ENCODE measurements around the gene MAP4K3. TPM values are rescaled to one million over a fixed set of nuclear protein-coding genes. Genes with fewer than 3 reads are reported as not detected.
"Not testable (repeated sequence)": the region's sequence is repeated elsewhere in the genome, so short reads cannot be mapped to it uniquely, and the experiment has no call there.

The MAP4K3 gene
- total and polyA plus RNA-seq, 12 donors = 8.1 to 49.0 (median 40.2) TPM

DNA sequence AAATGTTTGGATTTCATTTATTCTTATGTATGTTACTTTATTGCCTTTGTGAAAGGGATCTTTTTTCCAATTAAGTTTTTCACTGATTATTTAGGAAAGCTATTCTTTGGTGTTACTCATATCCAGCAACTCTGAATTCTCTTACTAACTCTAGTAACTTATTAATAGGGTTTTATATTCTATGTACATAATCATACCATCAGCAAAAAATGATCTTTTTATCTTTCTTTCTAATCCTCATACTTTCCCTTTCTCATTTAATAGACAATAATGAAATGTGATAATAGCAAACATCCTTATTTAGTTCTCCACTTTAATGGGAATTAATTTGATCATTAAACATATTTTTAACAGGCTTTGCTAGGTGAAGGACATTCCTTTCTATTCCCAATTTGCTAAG, 181.0 kb downstream of the MAP4K3 start:
- Histone ChIP-seq H3K36me3 (peaks cover 0 to 100% (median 36%) of the 10 kb centered on the region in 9 donors), H3K27me3 (no peaks in the 10 kb centered on the region), H3K4me3 (no peak overlapping the region), H3K4me1 (peaks cover 0 to 6% (median 0%) of the 10 kb centered on the region in 9 donors), H3K9me3 (no peaks in the 10 kb centered on the region), H3K27ac (no peak overlapping the region)
- intact Hi-C loops (cut with DNase I) = no loop called here
- TF ChIP-seq, protein P1, sequence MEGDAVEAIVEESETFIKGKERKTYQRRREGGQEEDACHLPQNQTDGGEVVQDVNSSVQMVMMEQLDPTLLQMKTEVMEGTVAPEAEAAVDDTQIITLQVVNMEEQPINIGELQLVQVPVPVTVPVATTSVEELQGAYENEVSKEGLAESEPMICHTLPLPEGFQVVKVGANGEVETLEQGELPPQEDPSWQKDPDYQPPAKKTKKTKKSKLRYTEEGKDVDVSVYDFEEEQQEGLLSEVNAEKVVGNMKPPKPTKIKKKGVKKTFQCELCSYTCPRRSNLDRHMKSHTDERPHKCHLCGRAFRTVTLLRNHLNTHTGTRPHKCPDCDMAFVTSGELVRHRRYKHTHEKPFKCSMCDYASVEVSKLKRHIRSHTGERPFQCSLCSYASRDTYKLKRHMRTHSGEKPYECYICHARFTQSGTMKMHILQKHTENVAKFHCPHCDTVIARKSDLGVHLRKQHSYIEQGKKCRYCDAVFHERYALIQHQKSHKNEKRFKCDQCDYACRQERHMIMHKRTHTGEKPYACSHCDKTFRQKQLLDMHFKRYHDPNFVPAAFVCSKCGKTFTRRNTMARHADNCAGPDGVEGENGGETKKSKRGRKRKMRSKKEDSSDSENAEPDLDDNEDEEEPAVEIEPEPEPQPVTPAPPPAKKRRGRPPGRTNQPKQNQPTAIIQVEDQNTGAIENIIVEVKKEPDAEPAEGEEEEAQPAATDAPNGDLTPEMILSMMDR (IDR thresholded peaks at IDR 0.05) = no peak
- ATAC-seq (no peak), DNase-seq (no peak)

DNA sequence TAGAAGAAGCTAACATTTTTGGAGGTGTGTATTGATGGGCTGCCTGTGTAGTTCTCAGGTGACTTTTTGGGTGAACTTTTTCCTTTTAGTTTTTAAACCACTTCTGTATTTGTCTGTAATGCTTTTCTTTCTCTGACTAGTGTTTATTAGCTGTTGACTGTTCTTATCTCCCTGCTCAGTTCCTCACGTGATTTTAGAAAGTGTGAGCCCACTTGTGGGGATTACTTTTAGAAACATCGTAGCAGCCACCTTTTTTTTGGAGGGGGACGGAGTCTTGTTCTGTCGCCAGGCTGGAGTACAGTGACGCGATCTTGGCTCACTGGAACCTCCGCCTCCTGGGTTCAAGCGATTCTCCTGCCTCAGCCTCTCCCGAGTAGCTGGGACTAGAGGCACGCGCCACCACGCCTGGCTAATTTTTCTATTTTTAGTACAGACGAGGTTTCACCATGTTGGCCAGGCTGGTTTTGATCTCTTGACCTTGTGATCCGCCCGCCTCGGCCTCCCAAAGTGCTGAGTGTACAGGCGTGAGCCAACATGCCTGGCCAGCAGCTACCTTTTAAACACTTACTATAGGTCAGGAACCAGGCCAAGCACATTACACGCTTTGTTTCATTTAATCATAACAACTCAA, 184.1 kb downstream of the MAP4K3 start:
- peak in 5 of 8 donors; percentile 34 to 71 (median 58) for ATAC-seq

DNA sequence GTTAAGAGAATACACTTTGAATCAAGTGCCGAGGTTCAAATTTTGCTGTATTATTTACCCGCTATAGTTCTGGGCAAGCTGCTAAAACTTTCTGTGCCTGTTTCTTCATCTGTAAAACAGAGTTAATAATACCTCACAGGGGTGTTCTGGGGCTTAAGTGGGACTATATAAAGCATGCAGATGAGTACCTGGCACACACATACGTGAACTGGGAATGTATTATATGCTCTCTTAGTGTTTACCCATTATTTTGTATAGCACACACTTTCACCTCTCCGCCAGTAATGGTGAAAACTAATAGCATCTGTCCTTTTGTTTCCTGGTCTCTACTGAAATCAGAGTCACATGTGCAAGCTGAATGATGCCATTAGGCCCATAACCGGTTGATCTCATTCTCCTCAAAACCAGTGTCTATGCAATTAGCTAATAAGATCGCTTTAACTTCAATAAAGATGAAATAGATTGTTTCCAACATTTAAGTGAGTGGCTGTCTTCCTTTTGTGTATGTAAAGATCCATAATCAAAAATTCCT, 189.5 kb downstream of the MAP4K3 start:
- ATAC-seq = peak in 4 of 8 donors; percentile 32 to 72 (median 49)
- intact Hi-C loops (cut with DNase I) = no loop called here
- WGBS, 2 donors = 66 to 75% methylated on average over 6 of the region's 6 CpGs

More for the DNA sequence above, 184.1 kb downstream of the MAP4K3 start:
- TF ChIP-seq, protein P1 (IDR thresholded peaks at IDR 0.05) = no peak
- Histone ChIP-seq H3K4me3 (no peak overlapping the region), H3K9me3 (no peaks in the 10 kb centered on the region), H3K27me3 (no peaks in the 10 kb centered on the region), H3K27ac (peak overlapping the region in 8 of 10 donors; percentile 2 to 67 (median 58)), H3K4me1 (peaks cover 0 to 6% (median 0%) of the 10 kb centered on the region in 9 donors), H3K36me3 (peaks cover 0 to 99% (median 41%) of the 10 kb centered on the region in 9 donors)
- no peak for DNase-seq
- intact Hi-C loops (cut with DNase I) = no loop called here
- WGBS, 2 donors = 65 to 75% methylated on average over 18 of the region's 18 CpGs

DNA sequence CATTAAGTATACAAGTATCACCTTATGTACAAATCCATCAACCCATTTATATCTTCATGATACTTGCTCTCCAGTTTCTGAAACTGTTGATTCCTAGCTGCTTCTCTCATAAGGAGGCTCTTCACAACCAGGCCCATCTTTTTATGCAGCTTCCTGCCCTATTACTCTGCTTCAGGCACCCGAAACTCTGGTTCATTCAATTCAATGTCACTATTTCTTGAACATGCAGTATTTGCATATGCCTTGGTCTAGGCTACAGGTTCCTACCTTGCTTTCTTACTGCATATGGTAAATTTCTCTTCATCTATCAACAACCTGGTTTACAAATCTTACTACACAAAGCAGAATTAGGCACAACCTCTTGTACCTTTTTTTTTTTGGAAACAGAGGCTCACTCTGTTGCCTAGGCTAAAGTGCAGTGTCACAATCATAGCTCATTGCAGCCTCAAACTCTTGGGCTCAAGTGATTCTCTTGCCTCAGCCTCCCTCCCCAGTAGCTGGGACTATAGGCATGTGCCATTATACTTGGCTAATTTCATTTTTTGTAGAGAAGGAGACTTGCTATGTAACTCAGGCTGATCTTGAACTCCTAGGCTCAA, 190.6 kb downstream of the MAP4K3 start:
- intact Hi-C loops (cut with DNase I) = no loop called here
- H3K27ac ChIP-seq = no peak overlapping the region

More for the DNA sequence above, 189.5 kb downstream of the MAP4K3 start:
- Histone ChIP-seq H3K4me3 (no peak overlapping the region), H3K27ac (peak overlapping the region in 1 of 10 donors; percentile 12), H3K4me1 (peaks cover 0 to 8% (median 0%) of the 10 kb centered on the region in 9 donors), H3K9me3 (no peaks in the 10 kb centered on the region), H3K36me3 (peaks cover 0 to 46% (median 21%) of the 10 kb centered on the region in 9 donors), H3K27me3 (no peaks in the 10 kb centered on the region)
- TF ChIP-seq, protein P1 (IDR thresholded peaks at IDR 0.05) = no peak
- no peak for DNase-seq

DNA sequence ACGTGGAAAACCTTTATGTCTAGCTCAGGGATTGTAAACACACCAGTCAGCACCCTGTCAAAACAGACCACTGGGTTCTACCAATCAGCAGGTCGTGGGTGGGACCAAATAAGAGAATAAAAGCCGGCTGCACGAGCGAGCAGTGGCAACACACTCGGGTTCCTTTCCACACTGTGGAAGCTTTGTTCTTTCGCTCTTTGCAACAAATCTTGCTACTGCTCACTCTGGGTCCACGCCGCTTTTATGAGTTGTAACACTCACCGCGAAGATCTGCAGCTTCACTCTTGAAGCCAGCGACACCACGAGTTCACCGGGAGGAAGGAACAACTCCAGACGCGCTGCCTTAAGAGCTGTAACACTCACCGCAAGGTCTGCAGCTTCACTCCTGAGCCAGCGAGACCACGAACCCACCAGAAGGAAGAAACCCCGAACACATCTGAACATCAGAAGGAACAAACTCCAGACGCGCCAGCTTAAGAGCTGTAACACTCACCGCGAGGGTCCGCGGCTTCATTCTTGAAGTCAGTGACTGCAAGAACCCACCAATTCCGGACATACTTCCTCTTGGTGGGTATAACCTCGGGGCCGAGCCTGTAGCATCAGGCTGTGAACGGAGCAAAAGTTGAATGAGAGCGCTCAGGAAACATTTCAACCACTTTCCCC, 192.0 kb downstream of the MAP4K3 start:
- H3K9me3 ChIP-seq; intact Hi-C loops (cut with DNase I); DNase-seq; H3K27me3 ChIP-seq; ATAC-seq; H3K27ac ChIP-seq: not testable (repeated sequence)
- Histone ChIP-seq H3K36me3 (peaks cover 0 to 21% (median 7%) of the 10 kb centered on the region in 9 donors), H3K4me3 (peak overlapping the region in 1 of 10 donors; percentile 49), H3K4me1 (peaks cover 0 to 16% (median 5%) of the 10 kb centered on the region in 9 donors)
- WGBS, 2 donors = 90 to 94% methylated on average over 31 of the region's 31 CpGs

More for the DNA sequence above, 190.6 kb downstream of the MAP4K3 start:
- H3K27me3 ChIP-seq = no peaks in the 10 kb centered on the region
- TF ChIP-seq, protein P1 (IDR thresholded peaks at IDR 0.05) = no peak
- DNase-seq (no peak), ATAC-seq (no peak)
- peaks cover 0 to 10% (median 5%) of the 10 kb centered on the region in 9 donors for H3K4me1 ChIP-seq
- WGBS, 2 donors = 91 to 98% methylated on average over 1 of the region's 1 CpG
- peaks cover 0 to 35% (median 18%) of the 10 kb centered on the region in 9 donors for H3K36me3 ChIP-seq
- H3K9me3 ChIP-seq = no peaks in the 10 kb centered on the region
- H3K4me3 ChIP-seq = no peak overlapping the region

DNA sequence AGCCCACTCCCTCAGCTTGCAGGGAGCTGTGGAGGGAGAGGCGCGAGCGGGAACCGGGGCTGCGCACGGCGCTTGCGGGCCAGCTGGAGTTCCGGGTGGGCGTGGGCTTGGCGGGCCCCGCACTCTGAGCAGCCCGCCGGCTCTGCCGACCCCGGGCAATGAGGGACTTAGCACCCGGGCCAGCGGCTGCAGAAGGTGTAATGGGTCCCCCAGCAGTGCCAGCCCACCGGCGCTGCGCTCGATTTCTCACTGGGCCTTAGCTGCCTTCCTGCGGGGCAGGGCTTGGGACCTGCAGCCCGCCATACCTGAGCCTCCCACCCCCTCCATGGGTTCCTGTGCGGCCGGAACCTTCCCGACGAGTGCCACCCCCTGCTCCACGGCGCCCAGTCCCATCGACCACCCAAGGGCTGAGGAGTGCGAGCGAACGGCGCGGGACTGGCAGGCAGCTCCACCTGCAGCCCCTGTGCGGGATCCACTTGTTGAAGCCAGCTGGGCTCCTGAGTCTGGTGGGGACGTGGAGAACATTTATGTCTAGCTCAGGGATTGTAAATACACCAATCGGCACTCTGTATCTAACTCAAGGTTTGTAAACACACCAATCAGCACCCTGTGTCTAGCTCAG, 192.7 kb downstream of the MAP4K3 start:
- 73 to 94% methylated on average over 39 of the region's 39 CpGs for WGBS, 2 donors
- H3K27ac ChIP-seq; DNase-seq; intact Hi-C loops (cut with DNase I); ATAC-seq; H3K9me3 ChIP-seq; H3K27me3 ChIP-seq: not testable (repeated sequence)
- peaks cover 0 to 14% (median 6%) of the 10 kb centered on the region in 9 donors for H3K36me3 ChIP-seq
- peaks cover 0 to 16% (median 5%) of the 10 kb centered on the region in 9 donors for H3K4me1 ChIP-seq
- H3K4me3 ChIP-seq = peak overlapping the region in 5 of 10 donors; percentile 29 to 49 (median 37)
